Right lobe of liver (tissue), 4 donors: ENCODE measurements around the gene TNS4.
A peak's percentile ranks its signal among the peaks of the same experiment; 100 is the strongest.

Experiments used
- POLR2A ChIP-seq: fragments of 450-650 bp; IDR thresholded peaks from one replicate; pipeline ENCODE4 v1.6.1; 2017; ENCODE audit warnings: antibody characterized with exemption, mild to moderate bottlenecking
- TF ChIP-seq, protein P1 (sequence below), 4 donors: fragments of 200-600 bp in 3 of 4; fragments of 450-650 bp in 1 of 4; IDR thresholded peaks; one replicate each; pipeline versions ENCODE4 v1.5.1 to v1.8.0; 2016 to 2022; ENCODE audit warnings: antibody characterized with exemption in 4 of 4, mild to moderate bottlenecking in 2 of 4
- donor health status: DM: no; HTN: no; CAD: no.
- donor health status: DM: no; HTN: no; CAD: no.
- donor health status: DM: no; HTN: yes; CAD: no.

DNA sequence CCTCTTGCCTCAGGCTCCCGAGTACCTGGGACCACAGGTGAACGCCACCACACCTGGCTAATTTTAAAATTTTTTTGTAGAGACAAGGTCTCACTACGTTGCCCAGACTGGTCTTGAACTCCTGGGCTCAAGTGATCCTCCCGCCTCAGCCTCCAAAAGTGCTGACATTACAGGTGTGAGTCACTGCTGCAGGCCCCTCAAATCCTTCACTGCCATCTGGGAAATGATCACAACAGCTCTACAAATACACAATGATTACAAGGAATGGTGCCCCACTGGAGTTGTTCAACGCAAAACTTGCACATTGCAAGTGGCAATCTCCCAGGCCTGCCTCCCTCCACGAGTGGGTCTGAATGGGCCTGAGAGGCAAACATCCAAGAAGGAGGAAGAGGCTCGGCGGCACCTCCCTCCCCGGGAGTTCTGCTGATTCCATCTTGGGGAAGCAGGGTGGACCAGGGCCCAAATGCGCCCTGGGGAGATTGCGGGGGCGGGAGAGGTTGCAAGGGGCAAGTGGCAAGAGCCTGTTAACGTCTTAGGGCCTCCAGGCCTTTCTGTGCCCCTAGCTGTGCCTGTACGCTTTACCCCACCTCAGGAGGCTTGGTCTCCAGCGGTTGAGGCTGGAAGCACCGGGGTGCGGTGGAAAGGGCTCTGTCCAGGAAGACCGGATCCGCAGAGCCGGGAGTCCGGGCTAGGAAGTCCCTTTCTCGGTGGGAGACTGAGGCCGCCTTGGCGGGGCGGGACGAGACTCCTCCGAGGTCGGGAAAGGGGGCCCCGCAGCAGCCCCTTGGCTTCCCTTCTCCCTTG lies 58.8 kb downstream of the TNS4 start:
- TF ChIP-seq, protein P1, sequence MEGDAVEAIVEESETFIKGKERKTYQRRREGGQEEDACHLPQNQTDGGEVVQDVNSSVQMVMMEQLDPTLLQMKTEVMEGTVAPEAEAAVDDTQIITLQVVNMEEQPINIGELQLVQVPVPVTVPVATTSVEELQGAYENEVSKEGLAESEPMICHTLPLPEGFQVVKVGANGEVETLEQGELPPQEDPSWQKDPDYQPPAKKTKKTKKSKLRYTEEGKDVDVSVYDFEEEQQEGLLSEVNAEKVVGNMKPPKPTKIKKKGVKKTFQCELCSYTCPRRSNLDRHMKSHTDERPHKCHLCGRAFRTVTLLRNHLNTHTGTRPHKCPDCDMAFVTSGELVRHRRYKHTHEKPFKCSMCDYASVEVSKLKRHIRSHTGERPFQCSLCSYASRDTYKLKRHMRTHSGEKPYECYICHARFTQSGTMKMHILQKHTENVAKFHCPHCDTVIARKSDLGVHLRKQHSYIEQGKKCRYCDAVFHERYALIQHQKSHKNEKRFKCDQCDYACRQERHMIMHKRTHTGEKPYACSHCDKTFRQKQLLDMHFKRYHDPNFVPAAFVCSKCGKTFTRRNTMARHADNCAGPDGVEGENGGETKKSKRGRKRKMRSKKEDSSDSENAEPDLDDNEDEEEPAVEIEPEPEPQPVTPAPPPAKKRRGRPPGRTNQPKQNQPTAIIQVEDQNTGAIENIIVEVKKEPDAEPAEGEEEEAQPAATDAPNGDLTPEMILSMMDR (IDR thresholded peaks at IDR 0.05), result peak in 1 of 4 donors; percentile 18
- TF ChIP-seq POLR2A, result no peak
